HG02852 (cell line): Measurements from ENCODE around the gene LONP2.
"Not testable (repeated sequence)": the region's sequence is repeated elsewhere in the genome, so short reads cannot be mapped to it uniquely, and the experiment has no call there.

ENCODE experiments used
- ATAC-seq: cut with Tn5 transposase; IDR thresholded peaks from one replicate; pipeline ENCODE4 v1.9.1; 2021; ENCODE audit warnings: mild to moderate bottlenecking, moderate library complexity; ENCODE audit not compliant: unreplicated experiment

LONP2 gene

GRCh38 chr16:48235556-48236136, 8.5 kb upstream of the LONP2 start:
- ATAC-seq = no peak

GRCh38 chr16:48236286-48236685, 7.8 kb upstream of the LONP2 start:
- no peak for ATAC-seq

- ATAC-seq = not testable (repeated sequence)
These were observed 4.0 kb upstream of the LONP2 start for GRCh38 chr16:48240147-48240546.

GRCh38 chr16:48244863-48245195, 729 bp downstream of the LONP2 start:
- no peak for ATAC-seq

- no peak for ATAC-seq
These were observed 2.0 kb downstream of the LONP2 start for GRCh38 chr16:48246066-48246465.

GRCh38 chr16:48247311-48247710, 3.2 kb downstream of the LONP2 start, which contains the start of gene ABCC11:
Gene ABCC11 (minus strand): TSS chr16:48247539. CDS start chr16:48231921, 15,618 bp downstream.
- ATAC-seq = no peak

GRCh38 chr16:48250520-48251278, 6.6 kb downstream of the LONP2 start:
- ATAC-seq = no peak

- ATAC-seq = no peak
These were observed 7.9 kb downstream of the LONP2 start for GRCh38 chr16:48252013-48252412.

- ATAC-seq = no peak
These were observed 12.6 kb downstream of the LONP2 start for GRCh38 chr16:48256579-48257177.

- no peak for ATAC-seq
These were observed 17.5 kb downstream of the LONP2 start for GRCh38 chr16:48261569-48261968.

GRCh38 chr16:48262631-48263030, 18.5 kb downstream of the LONP2 start:
- ATAC-seq = no peak

- no peak for ATAC-seq
These were observed 24.9 kb downstream of the LONP2 start for GRCh38 chr16:48269011-48269410.

- ATAC-seq = no peak
These were observed 27.6 kb downstream of the LONP2 start for GRCh38 chr16:48271728-48272127.

GRCh38 chr16:48272837-48273421, 28.8 kb downstream of the LONP2 start:
- no peak for ATAC-seq

GRCh38 chr16:48274476-48274875, 30.4 kb downstream of the LONP2 start:
- ATAC-seq = no peak

- no peak for ATAC-seq
These were observed 32.0 kb downstream of the LONP2 start for GRCh38 chr16:48276102-48276501.

GRCh38 chr16:48277158-48277557, 33.1 kb downstream of the LONP2 start:
- ATAC-seq = no peak

GRCh38 chr16:48279199-48279598, 35.1 kb downstream of the LONP2 start:
- ATAC-seq = no peak

- no peak for ATAC-seq
These were observed 36.4 kb downstream of the LONP2 start for GRCh38 chr16:48280546-48280945.

- no peak for ATAC-seq
These were observed 38.6 kb downstream of the LONP2 start for GRCh38 chr16:48282636-48283263.

- no peak for ATAC-seq
These were observed 40.8 kb downstream of the LONP2 start for GRCh38 chr16:48284772-48285409.
